RCC 7860 (cell line): ENCODE data around the gene LST1.

ENCODE experiments used
- DNase-seq: peaks from one replicate; pipeline ENCODE4 v3.0.0-alpha.2; 2015; ENCODE audit warnings: low spot score
- FAIRE-seq: peaks from 2 replicates; lab custom pipeline; 2012; peaks lifted over from hg19 to GRCh38; lab: Jason Lieb, UNC

The LST1 gene

GRCh38 chr6:31559958-31560696, 25.9 kb upstream of the LST1 start:
- FAIRE-seq (peak; percentile 75), DNase-seq (peak; percentile 88)

- FAIRE-seq: no peak
- no peak for DNase-seq
Observed at GRCh38 chr6:31560697-31561058, 25.4 kb upstream of the LST1 start.

GRCh38 chr6:31567531-31568370, 18.3 kb upstream of the LST1 start:
- DNase-seq (no peak), FAIRE-seq (no peak)

- DNase-seq (no peak), FAIRE-seq (no peak)
Observed at GRCh38 chr6:31568537-31568961, 17.5 kb upstream of the LST1 start.

GRCh38 chr6:31569861-31570536, 16.1 kb upstream of the LST1 start:
- DNase-seq (no peak), FAIRE-seq (no peak)

- no peak for FAIRE-seq
Observed at GRCh38 chr6:31572041-31572911, 13.8 kb upstream of the LST1 start, which contains the start of gene LTA. Gene LTA (plus strand): TSS chr6:31572289. CDS start chr6:31572743, 454 bp downstream.

GRCh38 chr6:31573239-31574105, 12.6 kb upstream of the LST1 start:
- DNase-seq: no peak
- no peak for FAIRE-seq

More at GRCh38 chr6:31572041-31572911, 13.8 kb upstream of the LST1 start, which contains the start of gene LTA:
- DNase-seq: no peak

- no peak for FAIRE-seq
- DNase-seq: no peak
Observed at GRCh38 chr6:31574106-31575061, 11.7 kb upstream of the LST1 start.

- DNase-seq (peak; percentile 37), FAIRE-seq (no peak)
Observed at GRCh38 chr6:31575335-31575901, 10.7 kb upstream of the LST1 start, which contains the start of gene TNF. Gene TNF (plus strand): TSS chr6:31575565. CDS start chr6:31575742, 177 bp downstream.

- FAIRE-seq: no peak
Observed at GRCh38 chr6:31575952-31576685, 10.0 kb upstream of the LST1 start.

GRCh38 chr6:31576897-31577578, 9.0 kb upstream of the LST1 start:
- FAIRE-seq (no peak), DNase-seq (no peak)

More at GRCh38 chr6:31575952-31576685, 10.0 kb upstream of the LST1 start:
- DNase-seq: no peak

GRCh38 chr6:31577579-31577966, 8.5 kb upstream of the LST1 start:
- no peak for DNase-seq
- no peak for FAIRE-seq

- DNase-seq (peak; percentile 69), FAIRE-seq (no peak)
Observed at GRCh38 chr6:31578184-31579118, 7.6 kb upstream of the LST1 start.

GRCh38 chr6:31579119-31579505, 7.0 kb upstream of the LST1 start:
- no peak for FAIRE-seq
- DNase-seq: no peak
